Thoracic aorta (tissue), 2 donors: Measurements from ENCODE around the gene PCSK4. TPM values are rescaled to one million over a fixed set of nuclear protein-coding genes. Genes with fewer than 3 reads are reported as not detected.

Source experiments
- ATAC-seq: fragments of 150-250 bp; one replicate; pipeline ENCODE4 v1.8.0; 2017; ENCODE audit warnings: low read depth; ENCODE audit not compliant: insufficient number of reproducible peaks, low FRiP score
- DNase-seq: peaks from one replicate; pipeline ENCODE4 v3.0.0-alpha.2; 2020; ENCODE audit warnings: low spot score
- H3K27ac ChIP-seq, 2 donors: fragments of 200-600 bp; sonication (generic); 1 replicate in 1 of 2; 2 replicates in 1 of 2; pipeline ENCODE4 v1.5.1; 2016; ENCODE audit warnings: mild to moderate bottlenecking in 2 of 2, moderate library complexity in 2 of 2
- H3K27me3 ChIP-seq: fragments of 200-600 bp; sonication (generic); replicated peaks from 2 replicates; pipeline ENCODE4 v1.6.0; 2016; ENCODE audit warnings: mild to moderate bottlenecking; ENCODE audit not compliant: insufficient read depth
- H3K36me3 ChIP-seq: fragments of 200-600 bp; sonication (generic); one replicate; pipeline ENCODE4 v1.5.1; 2016
- H3K4me1 ChIP-seq, 2 donors: fragments of 200-600 bp; sonication (generic); 1 replicate in 1 of 2; 2 replicates in 1 of 2; pipeline versions ENCODE4 v1.5.1 to v1.6.0; 2016; ENCODE audit warnings: low read depth in 2 of 2, mild to moderate bottlenecking in 1 of 2; ENCODE audit not compliant: control insufficient read depth in 1 of 2
- H3K4me3 ChIP-seq: fragments of 200-600 bp; sonication (generic); 2 replicates; pipeline ENCODE4 v1.5.1; 2016; ENCODE audit warnings: mild to moderate bottlenecking
- H3K9me3 ChIP-seq: fragments of 200-600 bp; sonication (generic); 2 replicates; pipeline ENCODE4 v1.5.1; 2016
- CTCF ChIP-seq: fragments of 200-600 bp; sonication (generic); IDR thresholded peaks from one replicate; pipeline ENCODE4 v1.5.1; 2019; ENCODE audit warnings: antibody characterized with exemption
- total RNA-seq, 2 donors: library from RNA; depleted of rRNA; stranded (reverse); fragments of >200 nt; gene quantifications; one replicate each; pipeline versions ENCODE4 v1.1.0 to v1.2.3, GENCODE V29; 2016

PCSK4 gene
- total RNA-seq, 2 donors from 2014 or later = 0.56 to 0.68 TPM

- Histone ChIP-seq H3K27ac (no peak overlapping the region), H3K9me3 (no peaks in the 10 kb centered on the region), H3K4me1 (peaks cover 42 to 53% of the 10 kb centered on the region in 2 donors), H3K4me3 (no peak overlapping the region), H3K27me3 (peaks cover 28% of the 10 kb centered on the region), H3K36me3 (no peaks in the 10 kb centered on the region)
- no peak for TF ChIP-seq CTCF
- DNase-seq = no peak
- ATAC-seq = no peak
These were observed 23.5 kb downstream of the PCSK4 start for GRCh38 chr19:1466461-1467214.

GRCh38 chr19:1466018-1466460, 24.1 kb downstream of the PCSK4 start:
- DNase-seq (no peak), ATAC-seq (no peak)
- Histone ChIP-seq H3K9me3 (no peaks in the 10 kb centered on the region), H3K4me1 (peaks cover 36 to 47% of the 10 kb centered on the region in 2 donors), H3K36me3 (peaks cover under 1% of the 10 kb centered on the region), H3K27ac (no peak overlapping the region), H3K4me3 (no peak overlapping the region), H3K27me3 (peaks cover 22% of the 10 kb centered on the region)
- no peak for TF ChIP-seq CTCF

- H3K4me3 ChIP-seq = no peak overlapping the region
- no peak for ATAC-seq
- no peak for DNase-seq
- H3K27ac ChIP-seq = no peak overlapping the region
- H3K27me3 ChIP-seq = peaks cover 20% of the 10 kb centered on the region
- peaks cover 30 to 40% of the 10 kb centered on the region in 2 donors for H3K4me1 ChIP-seq
- peaks cover 5% of the 10 kb centered on the region for H3K36me3 ChIP-seq
- TF ChIP-seq CTCF = no peak
- no peaks in the 10 kb centered on the region for H3K9me3 ChIP-seq
These were observed 24.7 kb downstream of the PCSK4 start for GRCh38 chr19:1465191-1466016.

GRCh38 chr19:1461862-1462261, 28.3 kb downstream of the PCSK4 start:
- no peak for TF ChIP-seq CTCF
- Histone ChIP-seq H3K36me3 (peaks cover 5% of the 10 kb centered on the region), H3K27me3 (peaks cover 4% of the 10 kb centered on the region), H3K4me1 (peaks cover under 1 to 12% of the 10 kb centered on the region in 2 donors), H3K4me3 (no peak overlapping the region), H3K9me3 (no peaks in the 10 kb centered on the region), H3K27ac (no peak overlapping the region)
- ATAC-seq (no peak), DNase-seq (no peak)
